HG03439 (cell line): Measurements from ENCODE around the gene SH3RF3.

Experiments used
- ATAC-seq: cut with Tn5 transposase; IDR thresholded peaks from one replicate; pipeline ENCODE4 v1.9.1; 2021; ENCODE audit warnings: mild to moderate bottlenecking, moderate library complexity; ENCODE audit not compliant: unreplicated experiment

Gene SH3RF3

GRCh38 chr2:109197491-109198418 is 68.8 kb downstream of the SH3RF3 start:
- ATAC-seq = no peak

- ATAC-seq = no peak
These were observed 70.8 kb downstream of the SH3RF3 start for GRCh38 chr2:109199790-109200189.

- no peak for ATAC-seq
These were observed 71.8 kb downstream of the SH3RF3 start for GRCh38 chr2:109200616-109201464.

GRCh38 chr2:109201465-109202327 is 72.7 kb downstream of the SH3RF3 start:
- no peak for ATAC-seq

GRCh38 chr2:109202486-109202885 is 73.5 kb downstream of the SH3RF3 start:
- ATAC-seq = no peak

GRCh38 chr2:109203246-109204011 is 74.4 kb downstream of the SH3RF3 start:
- ATAC-seq = no peak

- ATAC-seq = no peak
These were observed 75.4 kb downstream of the SH3RF3 start for GRCh38 chr2:109204412-109204811.

GRCh38 chr2:109205447-109205846 is 76.4 kb downstream of the SH3RF3 start:
- ATAC-seq = no peak

- no peak for ATAC-seq
These were observed 77.7 kb downstream of the SH3RF3 start for GRCh38 chr2:109206569-109207146.

- ATAC-seq = no peak
These were observed 78.2 kb downstream of the SH3RF3 start for GRCh38 chr2:109207176-109207575.

- no peak for ATAC-seq
These were observed 79.3 kb downstream of the SH3RF3 start for GRCh38 chr2:109208071-109208950.

GRCh38 chr2:109208951-109209335 is 79.9 kb downstream of the SH3RF3 start:
- ATAC-seq = no peak

- no peak for ATAC-seq
These were observed 80.4 kb downstream of the SH3RF3 start for GRCh38 chr2:109209412-109209811.

GRCh38 chr2:109209941-109210340 is 80.9 kb downstream of the SH3RF3 start:
- no peak for ATAC-seq

GRCh38 chr2:109210431-109211200 is 81.6 kb downstream of the SH3RF3 start:
- no peak for ATAC-seq

GRCh38 chr2:109211315-109211714 is 82.3 kb downstream of the SH3RF3 start:
- no peak for ATAC-seq

- ATAC-seq = no peak
These were observed 84.0 kb downstream of the SH3RF3 start for GRCh38 chr2:109212836-109213563.
